HG02973 (cell line): Measurements from ENCODE around the gene TPCN1.

ENCODE experiments used
- ATAC-seq: cut with Tn5 transposase; IDR thresholded peaks from one replicate; pipeline ENCODE4 v1.9.1; 2021; ENCODE audit warnings: moderate library complexity; ENCODE audit not compliant: unreplicated experiment

The TPCN1 gene

DNA sequence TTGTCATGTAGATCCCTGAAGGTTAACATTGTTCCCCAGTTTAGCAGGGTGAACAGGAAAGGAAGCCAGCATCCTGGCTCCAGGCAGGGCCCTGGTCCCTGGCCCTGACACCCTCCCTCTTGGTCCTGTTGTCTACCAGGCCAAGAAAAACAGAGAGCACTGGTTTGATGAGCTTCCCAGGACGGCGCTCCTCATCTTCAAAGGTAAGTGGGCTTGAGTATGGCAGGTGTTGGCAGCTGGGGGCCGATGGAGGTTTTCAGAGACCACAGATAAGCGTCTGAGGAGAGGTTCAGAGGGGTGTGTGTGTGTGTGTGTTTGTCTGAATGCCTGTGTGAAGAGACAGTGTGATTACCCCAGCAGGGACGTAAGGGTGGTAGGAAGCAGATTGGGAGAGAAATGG, 57.4 kb downstream of the TPCN1 start:
- no peak for ATAC-seq

- no peak for ATAC-seq
Measured at GRCh38 chr12:113284751-113285150, 63.5 kb downstream of the TPCN1 start.

DNA sequence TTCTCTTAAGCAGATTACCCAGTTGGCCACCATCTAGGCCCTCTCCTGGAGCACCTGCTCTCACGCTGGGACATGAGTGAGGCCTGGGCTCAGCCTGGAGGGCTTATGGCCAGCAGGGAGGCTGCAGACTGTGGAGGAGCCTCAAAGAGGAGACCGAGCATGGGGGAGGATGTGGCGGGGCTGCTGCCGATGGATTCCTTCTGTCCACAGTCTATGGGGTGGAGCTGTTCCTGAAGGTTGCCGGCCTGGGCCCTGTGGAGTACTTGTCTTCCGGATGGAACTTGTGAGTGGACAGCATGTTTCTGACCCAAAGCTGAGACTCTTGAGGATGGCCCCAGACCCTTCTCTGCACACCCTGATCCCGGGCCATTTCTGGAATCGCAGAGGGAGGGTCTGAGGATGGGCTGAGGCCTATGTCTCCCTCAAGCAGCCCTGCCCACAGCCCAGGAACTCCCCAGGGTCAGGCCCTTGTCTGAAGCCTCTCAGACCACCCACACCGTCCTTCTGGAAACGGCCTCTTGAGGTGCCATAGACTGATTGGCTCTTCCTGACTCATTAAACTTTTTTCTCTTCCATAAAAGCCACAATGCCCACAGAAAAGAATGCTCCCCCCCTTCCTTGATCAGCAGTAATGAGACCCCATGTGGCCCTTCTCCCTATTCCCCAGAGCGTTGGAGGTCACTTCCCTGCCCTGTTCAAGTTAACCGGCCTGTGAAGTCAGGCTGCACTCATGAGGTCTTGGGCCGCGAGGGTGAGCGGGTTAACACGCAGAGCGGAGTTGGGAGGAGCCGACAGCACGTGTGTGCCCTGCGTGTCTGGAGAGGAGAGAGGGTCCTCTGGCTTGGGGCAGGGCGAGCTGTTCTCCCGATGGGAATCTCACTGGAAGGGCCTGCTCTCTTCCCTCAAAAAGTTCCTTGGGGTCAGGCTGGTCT, 64.7 kb downstream of the TPCN1 start:
- ATAC-seq = no peak

DNA sequence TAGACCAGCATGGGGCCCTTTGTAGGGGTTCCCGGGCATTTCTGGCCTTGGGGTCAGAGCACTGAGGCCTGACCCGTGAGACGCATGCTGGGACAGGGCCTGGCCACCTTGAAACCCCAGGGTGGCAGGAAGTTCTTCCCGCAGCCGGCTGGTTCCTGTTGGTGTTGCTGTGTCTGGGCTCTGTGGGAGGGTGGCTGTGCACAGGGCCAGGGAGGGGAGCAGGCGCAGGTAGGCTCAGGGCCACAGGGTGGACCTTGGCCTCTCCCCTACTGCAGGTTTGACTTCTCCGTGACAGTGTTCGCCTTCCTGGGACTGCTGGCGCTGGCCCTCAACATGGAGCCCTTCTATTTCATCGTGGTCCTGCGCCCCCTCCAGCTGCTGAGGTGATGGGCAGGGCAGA, 65.4 kb downstream of the TPCN1 start:
- ATAC-seq = no peak

GRCh38 chr12:113287146-113287898, 66.1 kb downstream of the TPCN1 start:
- no peak for ATAC-seq

GRCh38 chr12:113287899-113288282, 66.6 kb downstream of the TPCN1 start:
- ATAC-seq = no peak

GRCh38 chr12:113289361-113289760, 68.1 kb downstream of the TPCN1 start:
- no peak for ATAC-seq

GRCh38 chr12:113290506-113290905, 69.2 kb downstream of the TPCN1 start:
- ATAC-seq = no peak

DNA sequence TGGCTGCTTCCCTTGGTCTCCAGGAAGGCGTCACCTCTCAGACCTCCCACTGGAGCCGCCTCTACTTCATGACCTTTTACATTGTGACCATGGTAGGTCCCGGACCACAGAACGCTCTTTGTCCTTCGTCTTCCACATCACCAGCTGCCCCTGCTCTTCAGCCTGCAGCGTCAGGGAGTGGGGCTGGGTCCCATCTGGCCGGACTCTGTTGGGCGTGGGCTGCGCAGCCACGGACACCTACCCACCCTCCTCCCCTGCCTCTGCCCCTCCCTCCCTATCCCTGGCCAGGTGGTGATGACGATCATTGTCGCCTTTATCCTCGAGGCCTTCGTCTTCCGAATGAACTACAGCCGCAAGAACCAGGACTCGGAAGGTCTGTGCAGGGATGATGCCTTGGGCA, 70.3 kb downstream of the TPCN1 start:
- no peak for ATAC-seq

DNA sequence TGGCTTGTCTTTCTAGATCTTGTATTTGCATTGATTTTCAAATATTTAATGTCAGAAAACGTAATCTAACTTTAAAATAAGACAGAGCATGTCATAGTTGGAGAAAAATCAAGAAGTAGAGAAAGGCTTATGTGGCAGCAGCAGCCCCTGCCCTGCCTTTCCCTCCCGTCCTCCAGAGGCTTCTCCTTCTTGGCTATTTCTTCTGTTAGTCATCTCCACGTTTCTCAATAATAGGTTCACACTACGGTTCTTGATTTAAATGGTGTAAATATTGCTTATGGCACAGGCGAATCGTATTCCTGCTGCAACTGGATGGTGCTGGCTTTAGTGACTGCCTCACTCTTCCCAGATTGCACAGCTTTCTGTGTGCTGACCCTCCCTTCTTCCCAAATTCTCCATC, 70.8 kb downstream of the TPCN1 start:
- no peak for ATAC-seq

DNA sequence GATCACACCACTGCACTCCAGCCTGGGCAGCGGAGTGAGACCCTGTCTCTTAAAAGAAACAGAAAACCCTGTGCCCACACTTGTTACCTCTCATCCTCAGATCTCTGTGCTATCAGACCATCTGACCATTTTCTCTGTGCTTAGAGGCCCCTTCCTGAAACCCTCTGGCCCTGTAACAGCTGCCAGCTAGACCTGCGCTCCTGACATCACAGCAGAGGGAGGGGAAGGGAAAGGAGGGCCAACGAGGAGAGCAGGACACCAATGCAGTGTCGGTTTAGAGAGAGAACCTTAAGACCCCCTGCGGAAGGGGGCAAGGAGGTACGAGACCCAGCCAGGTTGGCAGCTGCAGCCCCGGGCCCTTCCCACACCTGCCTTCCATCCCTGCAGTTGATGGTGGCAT, 71.3 kb downstream of the TPCN1 start:
- no peak for ATAC-seq

GRCh38 chr12:113293100-113293499, 71.8 kb downstream of the TPCN1 start:
- ATAC-seq = no peak

- no peak for ATAC-seq
Measured at GRCh38 chr12:113295886-113296556, 74.8 kb downstream of the TPCN1 start.

GRCh38 chr12:113296557-113297213, 75.4 kb downstream of the TPCN1 start:
- ATAC-seq = no peak

GRCh38 chr12:113297214-113297587, 75.9 kb downstream of the TPCN1 start:
- ATAC-seq = no peak

DNA sequence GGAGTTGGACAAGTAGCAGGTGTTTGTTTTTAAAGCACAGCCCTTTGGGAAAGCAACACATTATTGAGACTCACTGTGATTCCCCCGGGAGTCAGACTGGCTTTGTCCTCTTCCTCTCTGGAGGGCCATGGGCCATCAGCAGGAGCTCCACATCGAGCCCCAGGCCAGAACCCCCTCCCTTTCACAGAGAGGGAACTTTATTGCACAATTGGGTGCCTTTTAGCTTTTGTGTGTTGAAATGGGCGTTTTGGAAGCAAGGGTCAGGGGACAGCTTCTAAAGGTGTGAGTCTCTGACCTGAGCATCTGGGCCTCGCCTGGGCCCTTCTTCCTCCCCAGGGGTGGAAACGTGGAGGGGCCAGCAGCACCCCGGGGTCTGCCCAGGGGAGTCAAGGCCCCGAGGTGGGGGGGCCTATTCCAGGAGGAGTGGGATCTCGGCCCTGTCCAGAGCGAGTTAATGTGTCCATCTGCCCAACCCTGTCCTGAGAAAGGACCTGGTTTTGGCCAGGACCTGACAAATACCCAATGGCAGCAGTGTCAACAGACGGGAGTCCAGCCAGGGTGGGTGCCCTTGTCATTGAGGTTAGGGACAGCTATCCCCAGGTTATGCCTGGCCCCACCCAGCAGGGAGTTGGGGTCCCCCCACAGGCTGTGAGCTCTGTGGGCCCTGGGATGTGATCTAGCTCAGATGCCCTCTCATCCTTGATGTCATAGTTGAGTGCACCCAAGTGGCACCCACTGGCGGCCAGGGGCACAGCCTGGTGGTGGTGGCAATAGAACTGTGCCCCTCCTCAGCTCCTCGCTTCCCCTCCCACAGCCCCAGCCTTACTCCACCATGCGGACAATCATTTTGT, 76.6 kb downstream of the TPCN1 start:
- no peak for ATAC-seq

GRCh38 chr12:113298472-113298817, 77.2 kb downstream of the TPCN1 start:
- ATAC-seq = no peak

DNA sequence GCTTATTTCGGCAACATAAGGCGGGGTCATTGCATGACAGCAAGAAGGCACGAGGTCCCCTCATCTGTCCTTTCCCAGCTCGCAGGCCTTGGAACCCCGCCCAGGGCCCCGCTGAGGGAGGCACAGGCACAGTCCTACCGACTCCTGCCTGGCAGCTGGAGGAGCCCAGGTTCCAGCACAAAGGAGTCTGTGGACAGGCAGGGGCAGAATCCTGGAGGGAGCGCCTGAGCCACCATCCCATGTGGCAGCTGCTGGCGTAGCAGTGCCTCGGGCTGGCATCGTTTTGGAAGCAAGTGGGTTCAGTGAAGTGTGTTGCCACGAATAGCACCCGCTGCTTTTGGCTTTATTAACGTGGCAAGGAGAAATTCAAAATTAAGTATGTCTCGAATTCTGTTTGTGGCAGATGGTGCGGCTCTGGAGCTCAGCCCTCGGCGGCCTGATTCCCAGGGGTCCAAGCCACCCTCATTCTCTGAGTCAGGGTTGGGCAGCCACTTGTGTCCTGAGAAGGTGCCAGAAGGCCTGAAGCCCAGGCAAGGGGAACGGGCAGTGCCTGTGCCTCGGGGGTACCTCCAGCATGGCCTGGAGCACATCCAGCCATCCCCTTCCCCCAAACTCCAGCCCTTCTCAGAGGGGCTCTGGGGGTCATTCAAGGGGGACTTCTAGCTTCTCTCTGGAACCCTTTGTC, 77.7 kb downstream of the TPCN1 start:
- ATAC-seq = no peak

DNA sequence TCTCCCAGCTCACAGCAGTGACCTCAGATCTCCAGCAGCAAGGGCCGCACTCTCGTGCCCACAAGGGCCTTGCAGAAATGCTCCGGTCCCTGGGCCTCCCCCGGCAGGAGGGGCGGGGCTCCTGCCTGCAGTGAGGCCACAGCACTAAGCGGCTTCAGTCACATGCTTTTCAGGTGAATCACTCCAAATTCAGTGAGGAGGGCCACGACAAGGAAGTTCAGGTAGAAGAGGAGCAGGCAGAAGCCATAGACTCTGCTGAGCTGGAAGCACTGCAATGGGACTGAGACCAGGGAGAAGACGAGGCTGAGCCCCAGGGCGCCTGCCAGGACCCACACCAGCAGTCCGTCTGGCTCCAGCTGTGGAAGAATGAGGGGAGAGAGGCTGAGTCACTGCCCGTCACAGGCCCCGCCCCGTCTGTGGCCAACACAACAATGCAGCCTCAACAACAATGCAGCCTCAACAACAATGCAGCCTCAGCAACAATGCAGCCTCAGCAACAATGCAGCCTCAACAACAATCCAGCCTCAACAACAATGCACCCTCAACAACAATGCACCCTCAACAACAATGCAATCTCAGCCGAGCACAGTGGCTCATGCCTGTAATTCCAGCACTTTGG, 78.5 kb downstream of the TPCN1 start:
- no peak for ATAC-seq
